ENCODE results near the gene RAI14.

RAI14 gene

GRCh38 chr5:34866989-34867471 lies 210.9 kb downstream of the RAI14 start:
- no peak for DNase-seq

DNA sequence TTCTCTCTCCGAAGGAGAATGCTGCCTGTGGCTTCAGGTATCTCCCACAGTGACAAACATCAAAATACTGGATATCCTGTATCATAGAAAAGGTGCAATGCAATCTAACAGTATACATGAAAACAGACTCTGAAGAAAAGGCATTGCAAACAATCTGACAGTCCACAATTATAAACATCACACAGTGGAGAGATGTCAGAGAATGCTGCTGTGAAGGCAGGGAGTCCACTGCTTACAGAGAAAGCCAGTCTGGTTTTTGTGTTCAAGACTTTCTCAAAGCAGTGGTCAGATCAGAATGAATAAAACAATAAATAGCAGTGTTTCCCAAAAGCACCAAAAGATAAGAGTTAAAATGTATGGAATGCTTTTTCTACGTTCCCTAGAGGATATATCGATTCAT lies 211.5 kb downstream of the RAI14 start:
- DNase-seq, result no peak

DNA sequence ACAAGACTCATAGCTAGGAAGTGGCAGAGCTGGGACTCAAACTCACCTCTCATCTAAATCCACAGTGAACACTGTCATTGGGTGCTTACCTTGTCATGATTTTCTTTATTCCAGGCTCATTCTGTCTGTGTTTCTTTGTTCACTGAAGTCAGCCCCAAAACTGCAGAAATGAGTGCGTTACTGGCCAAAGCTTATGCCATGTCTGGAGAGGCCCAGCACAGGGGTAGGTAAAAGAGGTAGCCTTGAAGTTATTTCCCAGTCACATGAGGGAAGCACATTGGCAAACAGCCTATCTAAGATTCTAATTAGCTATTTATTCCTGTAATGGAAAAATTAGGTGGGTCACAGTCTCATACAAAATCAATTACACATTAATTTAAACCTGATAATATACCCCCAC lies 212.7 kb downstream of the RAI14 start:
- DNase-seq, result no peak

DNA sequence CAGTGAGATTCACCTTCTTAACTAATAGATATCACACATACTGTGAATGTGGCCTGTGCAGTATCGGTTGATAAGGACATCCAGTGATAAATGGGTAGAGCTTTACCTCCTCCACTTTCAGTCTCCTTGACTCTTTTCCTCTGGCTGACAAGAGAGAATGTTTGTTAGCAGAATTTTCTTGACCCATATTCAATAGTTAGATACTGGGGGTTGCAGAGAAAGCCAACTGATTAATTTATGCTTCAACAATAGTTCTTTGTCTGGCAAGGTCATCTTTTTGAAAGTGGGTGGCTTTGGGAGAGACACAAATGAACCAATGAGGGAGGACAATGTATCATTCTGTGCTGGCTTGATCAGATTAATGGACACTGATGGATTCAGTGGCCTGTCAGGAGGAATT lies 213.1 kb downstream of the RAI14 start:
- no peak for DNase-seq

- DNase-seq, result no peak
Measured at GRCh38 chr5:34870382-34870781, 214.3 kb downstream of the RAI14 start.

GRCh38 chr5:34876275-34876674 lies 220.1 kb downstream of the RAI14 start:
- no peak for DNase-seq

DNA sequence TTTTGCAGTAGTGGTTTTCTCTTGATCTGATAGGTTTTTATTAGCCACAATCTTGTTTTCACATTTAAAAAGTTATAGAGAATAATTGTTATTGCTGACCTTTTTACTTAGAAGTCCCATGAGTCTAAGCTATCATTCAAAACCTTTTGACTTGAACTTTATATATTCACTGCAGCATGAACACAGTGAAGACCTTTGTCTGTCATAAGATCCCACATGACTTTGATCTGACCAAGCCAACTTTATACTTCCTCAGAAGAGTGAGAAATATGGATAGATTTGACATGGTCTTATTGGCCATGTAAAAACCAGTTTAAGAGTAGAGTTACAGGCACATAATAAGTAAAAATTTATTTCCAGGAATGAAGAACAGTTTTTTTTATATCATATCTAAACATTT lies 225.1 kb downstream of the RAI14 start:
- no peak for DNase-seq
